ENCODE data around the gene PCYT1A.
"Not testable (repeated sequence)": the region's sequence is repeated elsewhere in the genome, so short reads cannot be mapped to it uniquely, and the experiment has no call there.

PCYT1A gene

GRCh38 chr3:196284396-196284795 is 3.1 kb downstream of the PCYT1A start:
- DNase-seq: no peak

GRCh38 chr3:196281962-196282361 is 5.6 kb downstream of the PCYT1A start:
- no peak for DNase-seq

- DNase-seq: no peak
Observed at GRCh38 chr3:196280689-196281440, 6.7 kb downstream of the PCYT1A start.

- no peak for DNase-seq
Observed at GRCh38 chr3:196275126-196275525, 12.4 kb downstream of the PCYT1A start.

- DNase-seq: peak; percentile 25
Observed at GRCh38 chr3:196274585-196274984, 12.9 kb downstream of the PCYT1A start.

- DNase-seq: no peak
Observed at GRCh38 chr3:196273655-196274054, 13.9 kb downstream of the PCYT1A start.

- no peak for DNase-seq
Observed at GRCh38 chr3:196272826-196273225, 14.7 kb downstream of the PCYT1A start.

GRCh38 chr3:196270499-196270898 is 17.0 kb downstream of the PCYT1A start:
- no peak for DNase-seq

GRCh38 chr3:196268284-196269163 is 19.0 kb downstream of the PCYT1A start:
- no peak for DNase-seq

- DNase-seq: no peak
Observed at GRCh38 chr3:196263819-196264218, 23.7 kb downstream of the PCYT1A start.

GRCh38 chr3:196260784-196261183 is 26.7 kb downstream of the PCYT1A start:
- DNase-seq: no peak

GRCh38 chr3:196255776-196256175 is 31.8 kb downstream of the PCYT1A start:
- DNase-seq: no peak

- no peak for DNase-seq
Observed at GRCh38 chr3:196254376-196255283, 32.9 kb downstream of the PCYT1A start.

GRCh38 chr3:196251918-196252317 is 35.6 kb downstream of the PCYT1A start:
- no peak for DNase-seq

GRCh38 chr3:196246612-196247308 is 40.8 kb downstream of the PCYT1A start:
- DNase-seq: no peak

- not testable (repeated sequence) for DNase-seq
Observed at GRCh38 chr3:196244166-196244565, 43.4 kb downstream of the PCYT1A start.

GRCh38 chr3:196241704-196242103 is 45.8 kb downstream of the PCYT1A start:
- DNase-seq: no peak

- DNase-seq: no peak
Observed at GRCh38 chr3:196240424-196240823, 47.1 kb downstream of the PCYT1A start.

GRCh38 chr3:196238612-196239560 is 48.6 kb downstream of the PCYT1A start:
- DNase-seq: no peak

- DNase-seq: no peak
Observed at GRCh38 chr3:196237203-196237602, 50.3 kb downstream of the PCYT1A start.

- DNase-seq: no peak
Observed at GRCh38 chr3:196236223-196236622, 51.3 kb downstream of the PCYT1A start.
